Calu3 (cell line): ENCODE data around the gene FOXC2. TPM values are rescaled to one million over a fixed set of nuclear protein-coding genes. Genes with fewer than 3 reads are reported as not detected.

Source experiments
- BruUV-seq: library from RNA; stranded (reverse); fragments of 400-500 nt; replicated peaks from 2 replicates; lab custom pipeline; 2021; lab: Mats Ljungman, UMichigan
- CTCF ChIA-PET: fragments of 300-600 bp; sonication (Branson Sonifier 250); formaldehyde crosslinking; loops from one replicate; lab custom pipeline; 2022; ENCODE audit warnings: antibody characterized with exemption; lab: Charles Lee
- DNase-seq: peaks from one replicate; pipeline ENCODE4 v3.0.0; 2022
- H3K27ac Mint-ChIP-seq: one replicate; pipeline ENCODE4 v1.8.0; 2022; ENCODE audit warnings: mixed read lengths; ENCODE audit not compliant: unreplicated experiment
- H3K27me3 Mint-ChIP-seq: one replicate; pipeline ENCODE4 v1.8.0; 2022; ENCODE audit warnings: mixed read lengths; ENCODE audit not compliant: unreplicated experiment
- H3K36me3 Mint-ChIP-seq: one replicate; pipeline ENCODE4 v1.8.0; 2022; ENCODE audit warnings: mild to moderate bottlenecking, moderate library complexity, mixed read lengths; ENCODE audit not compliant: insufficient read depth, unreplicated experiment
- H3K4me1 Mint-ChIP-seq: one replicate; pipeline ENCODE4 v1.8.0; 2022; ENCODE audit warnings: mild to moderate bottlenecking, low read depth, mixed read lengths; ENCODE audit not compliant: unreplicated experiment
- H3K4me3 Mint-ChIP-seq: one replicate; pipeline ENCODE4 v1.8.0; 2022; ENCODE audit warnings: mild to moderate bottlenecking, low read depth, moderate library complexity, mixed read lengths; ENCODE audit not compliant: unreplicated experiment
- H3K9me3 Mint-ChIP-seq: one replicate; pipeline ENCODE4 v1.8.0; 2022; ENCODE audit warnings: low read depth, mixed read lengths; ENCODE audit not compliant: unreplicated experiment
- intact Hi-C: fragments of 100-400 bp; cut with micrococcal nuclease; formaldehyde crosslinking; loops from one replicate; pipeline ENCODE4 v1.10.0; 2022; ENCODE audit not compliant: unreplicated experiment
- total RNA-seq: library from RNA; stranded (reverse); gene quantifications from 2 replicates; pipeline ENCODE4 v1.2.3, GENCODE V29; 2022
- TF ChIP-seq, protein P1 (sequence below): fragments of 200-600 bp; IDR thresholded peaks from one replicate; pipeline ENCODE4 v1.8.0; 2022; ENCODE audit warnings: antibody characterized with exemption; ENCODE audit not compliant: unreplicated experiment

The FOXC2 gene
- total RNA-seq, 1 experiment from 2014 or later, result 10.9 TPM

DNA sequence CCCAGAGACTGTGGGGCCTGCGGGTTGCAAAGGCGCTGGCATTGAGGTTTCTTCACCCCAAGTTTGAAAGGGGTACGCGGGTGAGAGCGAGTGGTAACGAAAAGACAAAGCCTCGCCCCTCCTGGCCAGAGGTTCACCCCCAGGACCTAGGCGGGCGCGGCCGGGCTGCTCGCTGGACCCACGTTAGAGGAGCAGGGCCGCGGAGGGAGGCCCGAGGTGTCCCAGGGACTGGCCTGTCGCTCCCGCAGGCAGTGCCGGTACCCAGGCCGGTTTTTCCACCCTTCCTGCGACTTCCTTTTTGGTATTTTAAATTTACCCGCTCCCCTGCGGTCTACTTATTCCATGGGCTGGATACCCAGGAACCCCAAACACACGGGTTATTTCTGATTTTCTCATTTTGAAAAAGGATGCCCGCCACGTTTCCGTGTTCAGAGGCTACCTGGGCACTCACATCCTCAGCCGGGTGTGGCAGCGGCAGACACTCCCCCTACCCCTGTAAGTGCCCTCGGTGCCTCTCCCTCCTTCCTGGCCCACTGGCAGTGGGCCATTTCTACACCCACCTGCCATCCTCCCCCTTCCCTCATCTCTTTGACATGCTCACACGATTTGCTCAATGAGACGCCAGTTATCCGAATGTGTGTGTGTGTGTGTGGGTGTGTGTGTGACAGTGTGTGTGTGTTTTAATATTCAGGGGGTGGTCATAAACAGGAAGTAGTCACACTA, 10.1 kb downstream of the FOXC2 start:
- TF ChIP-seq, protein P1, sequence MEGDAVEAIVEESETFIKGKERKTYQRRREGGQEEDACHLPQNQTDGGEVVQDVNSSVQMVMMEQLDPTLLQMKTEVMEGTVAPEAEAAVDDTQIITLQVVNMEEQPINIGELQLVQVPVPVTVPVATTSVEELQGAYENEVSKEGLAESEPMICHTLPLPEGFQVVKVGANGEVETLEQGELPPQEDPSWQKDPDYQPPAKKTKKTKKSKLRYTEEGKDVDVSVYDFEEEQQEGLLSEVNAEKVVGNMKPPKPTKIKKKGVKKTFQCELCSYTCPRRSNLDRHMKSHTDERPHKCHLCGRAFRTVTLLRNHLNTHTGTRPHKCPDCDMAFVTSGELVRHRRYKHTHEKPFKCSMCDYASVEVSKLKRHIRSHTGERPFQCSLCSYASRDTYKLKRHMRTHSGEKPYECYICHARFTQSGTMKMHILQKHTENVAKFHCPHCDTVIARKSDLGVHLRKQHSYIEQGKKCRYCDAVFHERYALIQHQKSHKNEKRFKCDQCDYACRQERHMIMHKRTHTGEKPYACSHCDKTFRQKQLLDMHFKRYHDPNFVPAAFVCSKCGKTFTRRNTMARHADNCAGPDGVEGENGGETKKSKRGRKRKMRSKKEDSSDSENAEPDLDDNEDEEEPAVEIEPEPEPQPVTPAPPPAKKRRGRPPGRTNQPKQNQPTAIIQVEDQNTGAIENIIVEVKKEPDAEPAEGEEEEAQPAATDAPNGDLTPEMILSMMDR, result no peak
- CTCF ChIA-PET, result interaction anchor here (0.5 to 1.7 kb wide), 25 partner anchors 8 to 1838 kb away, joined by 3 to 23 read pairs (median 8); no protein-coding TSS in a partner anchor
- BruUV-seq, result TSS peak; percentile 38
- no peaks in the 10 kb centered on the region for H3K9me3 Mint-ChIP-seq
- peaks cover 72% of the 10 kb centered on the region for H3K36me3 Mint-ChIP-seq
- H3K4me1 Mint-ChIP-seq, result peaks cover 60% of the 10 kb centered on the region
- DNase-seq, result peak; percentile 72
- peak overlapping the region; percentile 76 for H3K4me3 Mint-ChIP-seq
- H3K27me3 Mint-ChIP-seq, result no peaks in the 10 kb centered on the region
- peak overlapping the region; percentile 88 for H3K27ac Mint-ChIP-seq
- intact Hi-C loops, result loop anchor here (2.0 to 5.0 kb wide), 4 partner anchors 54 to 301 kb away; no protein-coding TSS in a partner anchor

DNA sequence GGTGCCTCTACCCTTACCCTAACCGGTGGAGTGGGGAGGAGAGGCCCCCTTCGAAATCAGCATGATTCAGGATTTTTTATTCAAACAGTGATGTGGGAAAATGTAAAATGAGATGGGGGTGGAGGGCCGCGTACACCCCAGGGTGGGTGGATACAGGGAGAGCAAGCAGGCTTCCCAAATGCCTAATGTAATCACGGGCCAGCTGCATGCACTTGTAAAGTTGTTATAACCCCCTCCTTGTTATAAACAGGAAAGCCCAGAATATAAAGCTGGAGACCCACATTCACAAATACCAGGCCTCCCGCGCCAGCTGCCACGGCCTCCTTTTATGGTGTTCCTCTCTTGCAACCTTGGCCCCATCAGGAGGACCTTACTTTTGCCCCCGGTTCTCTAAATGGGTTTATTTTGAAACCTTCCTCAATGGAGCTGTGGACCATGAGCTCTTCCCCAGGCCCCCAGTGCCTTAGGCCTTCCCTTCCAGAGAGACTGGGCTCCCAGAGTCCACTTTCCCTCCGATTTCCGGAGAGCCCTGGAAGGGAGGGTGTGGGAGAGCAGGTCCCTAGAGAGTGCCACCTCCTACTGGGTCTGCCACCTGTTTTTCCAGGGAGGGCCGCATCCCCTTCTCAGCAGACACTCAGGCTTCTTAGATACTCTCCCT, 10.8 kb downstream of the FOXC2 start:
- intact Hi-C loops, result loop anchor here (2.0 to 5.0 kb wide), 4 partner anchors 53 to 300 kb away; no protein-coding TSS in a partner anchor
- Mint-ChIP-seq H3K9me3 (no peaks in the 10 kb centered on the region), H3K36me3 (peaks cover 73% of the 10 kb centered on the region), H3K27me3 (no peaks in the 10 kb centered on the region), H3K4me1 (peaks cover 63% of the 10 kb centered on the region), H3K4me3 (peak overlapping the region; percentile 76), H3K27ac (peak overlapping the region; percentile 88)
- CTCF ChIA-PET, result interaction anchor here (0.8 to 1.3 kb wide), 3 partner anchors 9 to 297 kb away, joined by 3 read pairs; no protein-coding TSS in a partner anchor
- BruUV-seq, result no TSS peak
- no peak for DNase-seq
- TF ChIP-seq, protein P1, result no peak

DNA sequence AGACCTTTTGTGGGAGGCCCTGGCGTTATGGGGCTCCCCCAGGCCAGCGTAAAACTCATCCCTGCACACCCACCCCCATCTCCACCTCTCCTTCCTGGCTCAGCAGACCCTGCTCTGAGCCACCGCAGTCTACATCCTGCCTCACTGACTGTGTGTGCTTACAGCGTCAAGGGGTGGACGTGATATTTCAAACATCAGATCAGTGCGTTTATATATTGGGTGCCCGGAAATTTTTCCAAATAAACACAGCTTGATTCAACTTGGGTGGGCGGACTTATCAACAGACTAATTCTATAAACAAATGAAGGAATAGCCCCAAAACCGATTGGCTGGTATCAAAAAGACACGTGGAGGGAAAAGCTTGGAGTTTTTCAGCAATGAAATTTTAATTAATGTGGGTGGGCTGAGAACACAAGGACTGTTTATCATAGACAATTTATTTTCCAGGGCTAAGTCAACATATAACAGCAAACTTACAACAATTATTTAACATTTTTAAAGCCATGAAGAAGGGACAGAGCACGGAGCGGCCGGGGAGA, 11.5 kb downstream of the FOXC2 start, which contains the start of gene FOXL1:
FOXL1 (plus strand) TSS at position 489 of the 539 bp plus-strand sequence. CDS start 175 bp downstream, outside the sequence.
- CTCF ChIA-PET, result interaction anchor here (1.2 to 3.1 kb wide), 3 partner anchors 12 to 296 kb away, joined by 3 to 11 read pairs (median 3); no protein-coding TSS in a partner anchor
- BruUV-seq, result no TSS peak
- intact Hi-C loops, result loop anchor here (5.0 kb wide), 1 partner anchor 299 kb away; no protein-coding TSS in a partner anchor
- TF ChIP-seq, protein P1, result no peak
- H3K27me3 Mint-ChIP-seq, result no peaks in the 10 kb centered on the region
- DNase-seq, result no peak
- peaks cover 66% of the 10 kb centered on the region for H3K36me3 Mint-ChIP-seq
- no peaks in the 10 kb centered on the region for H3K9me3 Mint-ChIP-seq
- peak within 1 kb of the TSS; percentile 76 for H3K4me3 Mint-ChIP-seq
- peak within 1 kb of the TSS; percentile 88 for H3K27ac Mint-ChIP-seq
- peaks cover 63% of the 10 kb centered on the region for H3K4me1 Mint-ChIP-seq

DNA sequence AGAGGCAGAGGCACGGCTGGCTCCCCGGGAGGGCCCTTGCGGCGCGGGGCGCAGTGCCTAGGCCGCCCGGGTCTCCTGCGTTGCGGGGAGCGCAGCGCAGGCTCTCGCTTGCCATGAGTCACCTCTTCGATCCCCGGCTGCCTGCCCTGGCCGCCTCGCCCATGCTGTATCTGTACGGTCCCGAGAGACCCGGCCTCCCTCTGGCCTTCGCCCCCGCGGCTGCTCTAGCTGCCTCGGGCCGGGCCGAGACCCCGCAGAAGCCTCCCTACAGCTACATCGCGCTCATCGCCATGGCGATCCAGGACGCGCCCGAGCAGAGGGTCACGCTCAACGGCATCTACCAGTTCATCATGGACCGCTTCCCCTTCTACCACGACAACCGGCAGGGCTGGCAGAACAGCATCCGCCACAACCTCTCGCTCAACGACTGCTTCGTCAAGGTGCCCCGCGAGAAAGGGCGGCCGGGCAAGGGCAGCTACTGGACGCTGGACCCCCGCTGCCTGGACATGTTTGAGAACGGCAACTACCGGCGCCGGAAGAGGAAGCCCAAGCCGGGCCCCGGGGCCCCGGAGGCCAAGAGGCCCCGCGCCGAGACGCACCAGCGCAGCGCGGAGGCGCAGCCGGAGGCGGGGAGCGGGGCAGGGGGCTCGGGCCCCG, 12.1 kb downstream of the FOXC2 start:
- Mint-ChIP-seq H3K36me3 (peaks cover 61% of the 10 kb centered on the region), H3K9me3 (no peaks in the 10 kb centered on the region), H3K27me3 (no peaks in the 10 kb centered on the region), H3K27ac (peak overlapping the region; percentile 88), H3K4me1 (peaks cover 60% of the 10 kb centered on the region), H3K4me3 (peak overlapping the region; percentile 76)
- peak; percentile 75 for DNase-seq
- TSS peak; percentile 53 for BruUV-seq
- CTCF ChIA-PET, result interaction anchor here (1.3 to 3.1 kb wide), 2 partner anchors 12 to 295 kb away, joined by 3 to 11 read pairs; no protein-coding TSS in a partner anchor
- TF ChIP-seq, protein P1, result no peak
- intact Hi-C loops, result loop anchor here (5.0 kb wide), 1 partner anchor 299 kb away; no protein-coding TSS in a partner anchor
